Cardiac fibroblast (primary cell): ENCODE measurements around the gene POLA2.
A peak's percentile ranks its signal among the peaks of the same experiment; 100 is the strongest.

Experiments used
- DNase-seq, 2 donors: peaks; one replicate each; pipeline versions ENCODE4 v3.0.0 to v3.0.0-alpha.2; 2010; ENCODE audit warnings: low read depth in 2 of 2
- H3K4me3 ChIP-seq, 2 donors: replicated peaks in 1 of 2; 1 replicate in 1 of 2; 2 replicates in 1 of 2; pipeline ENCODE4 v1.5.1; 2011; ENCODE audit warnings: low read depth in 2 of 2, low read length in 2 of 2, mild to moderate bottlenecking in 2 of 2, moderate library complexity in 1 of 2
- CTCF ChIP-seq: IDR thresholded peaks from one replicate; pipeline ENCODE4 v1.5.1; 2011; ENCODE audit warnings: low read depth, mild to moderate bottlenecking, low read length, inconsistent platforms

The POLA2 gene

DNA sequence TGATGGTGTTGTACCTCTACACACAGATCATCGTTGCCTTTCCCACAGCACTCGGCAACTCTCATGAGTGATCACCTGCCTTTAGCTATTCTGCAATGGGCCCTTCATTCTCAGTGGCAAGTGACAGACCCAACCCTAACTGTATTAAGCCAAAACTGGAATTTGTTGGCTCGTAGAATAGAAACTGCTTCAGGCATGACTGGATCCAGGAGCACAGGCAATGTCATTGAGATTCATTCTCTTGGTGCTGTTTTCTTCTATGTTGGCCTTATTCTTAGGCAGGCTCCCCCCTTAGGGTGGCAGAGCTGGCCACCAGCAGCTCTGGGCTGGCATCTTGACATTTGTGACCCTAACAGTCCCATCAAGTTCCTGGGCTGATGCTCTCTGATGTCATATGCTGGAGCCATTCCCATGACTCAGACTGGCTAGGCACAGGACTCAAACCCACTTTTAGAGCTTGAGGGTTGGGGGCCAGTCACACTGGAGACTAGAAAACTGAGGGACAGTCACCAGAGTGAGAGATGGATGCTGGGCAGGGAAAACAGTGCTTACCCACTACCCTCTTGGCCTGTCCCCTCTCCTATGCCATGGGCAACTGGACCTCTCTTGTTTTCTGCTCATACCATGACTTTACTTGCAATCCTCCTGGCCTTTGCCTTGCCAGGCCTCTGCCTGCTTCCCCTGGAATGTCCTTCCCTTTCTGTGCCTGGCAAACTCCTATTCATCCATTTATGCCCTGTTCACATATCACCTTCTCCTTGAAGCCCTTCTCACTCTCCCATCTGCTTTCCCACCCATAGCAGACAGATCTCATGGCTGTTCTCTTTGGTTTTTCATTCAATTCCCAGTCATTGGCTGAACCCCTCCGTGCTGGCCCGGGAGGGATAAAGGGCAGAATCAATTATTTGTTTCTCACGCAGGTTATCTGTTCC, 45.8 kb downstream of the POLA2 start:
- no peak for TF ChIP-seq CTCF
- DNase-seq = no peak
- no peak overlapping the region for H3K4me3 ChIP-seq

- no peak overlapping the region for H3K4me3 ChIP-seq
- TF ChIP-seq CTCF = no peak
- peak; percentile 53 to 80 for DNase-seq
These were observed 46.6 kb downstream of the POLA2 start for GRCh38 chr11:65308281-65308891.

GRCh38 chr11:65309006-65309405, 47.2 kb downstream of the POLA2 start:
- peak in 1 of 2 donors; percentile 57 for DNase-seq
- H3K4me3 ChIP-seq = no peak overlapping the region
- TF ChIP-seq CTCF = no peak

GRCh38 chr11:65310215-65310614, 48.5 kb downstream of the POLA2 start:
- no peak for TF ChIP-seq CTCF
- DNase-seq = no peak
- no peak overlapping the region for H3K4me3 ChIP-seq

DNA sequence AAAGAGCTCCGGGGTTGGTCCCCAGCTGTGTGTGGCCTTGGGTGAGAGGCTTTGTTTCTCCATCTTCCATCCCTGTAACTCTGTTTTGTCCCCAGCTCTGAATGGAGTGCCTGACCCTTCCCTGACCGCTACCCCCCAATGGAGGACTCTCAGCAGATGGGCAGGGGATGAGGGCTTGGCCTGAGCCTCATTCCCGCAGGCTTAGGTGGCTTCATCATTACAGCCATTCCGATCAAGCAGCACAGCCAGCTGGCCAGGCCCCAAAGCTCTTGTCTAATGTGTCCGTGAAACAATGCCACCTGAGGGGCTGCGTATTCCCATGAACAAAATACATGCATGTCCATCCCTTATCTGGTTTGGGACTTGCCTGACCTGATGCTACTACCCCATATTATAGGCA, 49.0 kb downstream of the POLA2 start:
- TF ChIP-seq CTCF = no peak
- peak; percentile 60 to 73 for DNase-seq
- H3K4me3 ChIP-seq = no peak overlapping the region

- no peak overlapping the region for H3K4me3 ChIP-seq
- no peak for TF ChIP-seq CTCF
- DNase-seq = peak; percentile 82 to 91
These were observed 49.5 kb downstream of the POLA2 start for GRCh38 chr11:65311170-65311678.
